CD4-positive, alpha-beta T cell treated with Interleukin-12 subunit alpha and Interleukin-12 subunit beta, for 1 hour (primary cell): ENCODE measurements around the gene RCAN2.

ENCODE experiments used
- DNase-seq: peaks from one replicate; pipeline ENCODE4 v3.0.0-alpha.2; 2020

Gene RCAN2

GRCh38 chr6:46288835-46289234 is 202.4 kb downstream of the RCAN2 start:
- DNase-seq, result no peak

GRCh38 chr6:46287681-46288080 is 203.6 kb downstream of the RCAN2 start:
- DNase-seq, result no peak

GRCh38 chr6:46287043-46287442 is 204.2 kb downstream of the RCAN2 start:
- no peak for DNase-seq

GRCh38 chr6:46284475-46284874 is 206.8 kb downstream of the RCAN2 start:
- no peak for DNase-seq

- no peak for DNase-seq
Measured at GRCh38 chr6:46281110-46281509, 210.1 kb downstream of the RCAN2 start.

- no peak for DNase-seq
Measured at GRCh38 chr6:46279874-46280273, 211.4 kb downstream of the RCAN2 start.

- no peak for DNase-seq
Measured at GRCh38 chr6:46276576-46277142, 214.6 kb downstream of the RCAN2 start.

- DNase-seq, result no peak
Measured at GRCh38 chr6:46274502-46274901, 216.7 kb downstream of the RCAN2 start.

GRCh38 chr6:46273911-46274310 is 217.3 kb downstream of the RCAN2 start:
- no peak for DNase-seq

- no peak for DNase-seq
Measured at GRCh38 chr6:46271728-46272127, 219.5 kb downstream of the RCAN2 start.

- no peak for DNase-seq
Measured at GRCh38 chr6:46271107-46271506, 220.1 kb downstream of the RCAN2 start.

GRCh38 chr6:46270336-46270735 is 220.9 kb downstream of the RCAN2 start:
- DNase-seq, result no peak

GRCh38 chr6:46269447-46270229 is 221.6 kb downstream of the RCAN2 start:
- DNase-seq, result no peak

GRCh38 chr6:46267515-46267914 is 223.7 kb downstream of the RCAN2 start:
- no peak for DNase-seq

- DNase-seq, result no peak
Measured at GRCh38 chr6:46265373-46265772, 225.9 kb downstream of the RCAN2 start.

- DNase-seq, result no peak
Measured at GRCh38 chr6:46263707-46264086, 227.6 kb downstream of the RCAN2 start.

- no peak for DNase-seq
Measured at GRCh38 chr6:46262928-46263706, 228.1 kb downstream of the RCAN2 start.

GRCh38 chr6:46258249-46258648 is 233.0 kb downstream of the RCAN2 start:
- no peak for DNase-seq

- DNase-seq, result no peak
Measured at GRCh38 chr6:46255528-46255927, 235.7 kb downstream of the RCAN2 start.

GRCh38 chr6:46254946-46255345 is 236.3 kb downstream of the RCAN2 start:
- no peak for DNase-seq

- no peak for DNase-seq
Measured at GRCh38 chr6:46254331-46254730, 236.9 kb downstream of the RCAN2 start.

GRCh38 chr6:46251583-46252339 is 239.5 kb downstream of the RCAN2 start:
- no peak for DNase-seq

- DNase-seq, result no peak
Measured at GRCh38 chr6:46248143-46248542, 243.1 kb downstream of the RCAN2 start.
